Omental fat pad (tissue), 4 donors: ENCODE results near the gene CAPN12. TPM values are rescaled to one million over a fixed set of nuclear protein-coding genes. Genes with fewer than 3 reads are reported as not detected.
"Not testable (repeated sequence)": the region's sequence is repeated elsewhere in the genome, so short reads cannot be mapped to it uniquely, and the experiment has no call there.

Experiments used
- ATAC-seq: fragments of 150-250 bp; one replicate; pipeline ENCODE4 v1.9.1; 2016; ENCODE audit warnings: mild to moderate bottlenecking, moderate library complexity; ENCODE audit not compliant: low FRiP score
- DNase-seq: peaks from one replicate; pipeline ENCODE4 v3.0.0-alpha.2; 2019; ENCODE audit warnings: low spot score
- total RNA-seq, 4 donors: library from RNA; depleted of rRNA; stranded (reverse); fragments of >200 nt; gene quantifications; one replicate each; pipeline ENCODE4 v1.1.0, GENCODE V29; 2016
- TF ChIP-seq, protein P1 (sequence below), 3 donors: fragments of 450-650 bp; IDR thresholded peaks; one replicate each; pipeline ENCODE4 v1.5.1; 2016 to 2017; ENCODE audit warnings: antibody characterized with exemption in 3 of 3, mild to moderate bottlenecking in 3 of 3, moderate library complexity in 2 of 3

Gene CAPN12
- total RNA-seq, 4 donors from 2014 or later = 1.0 to 2.5 (median 1.4) TPM

DNA sequence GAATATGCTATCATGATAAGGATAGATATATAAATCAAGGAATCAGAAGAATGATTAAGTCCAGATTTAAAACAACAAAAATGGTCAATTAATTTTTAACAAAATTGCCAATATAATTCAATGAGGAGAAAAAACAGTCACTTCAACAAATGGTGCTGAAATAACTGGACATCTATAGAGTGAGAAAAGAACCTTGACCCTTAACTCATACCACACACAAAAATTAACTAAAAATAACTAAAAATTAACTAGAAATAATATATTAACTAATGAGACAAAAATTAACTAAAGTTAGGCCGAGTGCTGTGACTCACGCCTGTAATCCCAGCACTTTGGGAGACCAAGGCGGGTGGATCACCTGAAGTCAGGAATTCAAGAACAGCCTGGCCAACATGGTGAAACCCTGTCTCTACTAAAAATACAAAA, 19.5 kb upstream of the CAPN12 start:
- no peak for DNase-seq
- TF ChIP-seq, protein P1, sequence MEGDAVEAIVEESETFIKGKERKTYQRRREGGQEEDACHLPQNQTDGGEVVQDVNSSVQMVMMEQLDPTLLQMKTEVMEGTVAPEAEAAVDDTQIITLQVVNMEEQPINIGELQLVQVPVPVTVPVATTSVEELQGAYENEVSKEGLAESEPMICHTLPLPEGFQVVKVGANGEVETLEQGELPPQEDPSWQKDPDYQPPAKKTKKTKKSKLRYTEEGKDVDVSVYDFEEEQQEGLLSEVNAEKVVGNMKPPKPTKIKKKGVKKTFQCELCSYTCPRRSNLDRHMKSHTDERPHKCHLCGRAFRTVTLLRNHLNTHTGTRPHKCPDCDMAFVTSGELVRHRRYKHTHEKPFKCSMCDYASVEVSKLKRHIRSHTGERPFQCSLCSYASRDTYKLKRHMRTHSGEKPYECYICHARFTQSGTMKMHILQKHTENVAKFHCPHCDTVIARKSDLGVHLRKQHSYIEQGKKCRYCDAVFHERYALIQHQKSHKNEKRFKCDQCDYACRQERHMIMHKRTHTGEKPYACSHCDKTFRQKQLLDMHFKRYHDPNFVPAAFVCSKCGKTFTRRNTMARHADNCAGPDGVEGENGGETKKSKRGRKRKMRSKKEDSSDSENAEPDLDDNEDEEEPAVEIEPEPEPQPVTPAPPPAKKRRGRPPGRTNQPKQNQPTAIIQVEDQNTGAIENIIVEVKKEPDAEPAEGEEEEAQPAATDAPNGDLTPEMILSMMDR (IDR thresholded peaks at IDR 0.05) = no peak
- ATAC-seq = no peak

- DNase-seq, ATAC-seq: not testable (repeated sequence)
These were observed 17.7 kb upstream of the CAPN12 start for GRCh38 chr19:38761884-38762389.

GRCh38 chr19:38760805-38761517, 16.7 kb upstream of the CAPN12 start:
- not testable (repeated sequence) for ATAC-seq

DNA sequence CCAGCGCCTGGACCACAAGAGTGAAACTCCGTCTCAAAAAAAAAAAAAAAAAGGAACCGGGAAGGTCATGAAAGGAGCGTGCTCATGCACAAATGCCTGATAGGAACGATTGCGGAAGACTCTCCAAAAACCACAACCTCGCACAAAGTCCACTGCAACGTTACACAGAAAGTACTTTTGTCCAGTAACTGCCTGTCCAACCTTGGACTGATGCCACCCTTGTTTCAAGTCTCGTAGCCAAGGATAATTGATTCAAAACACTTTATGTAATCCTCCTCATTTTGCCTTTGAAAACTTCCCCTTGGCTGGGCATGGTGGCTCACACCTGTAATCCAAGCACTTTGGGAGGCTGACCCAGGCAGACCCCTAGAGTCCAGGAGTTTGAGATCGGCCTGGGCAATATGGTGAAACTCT, 15.3 kb upstream of the CAPN12 start:
- no peak for ATAC-seq
- no peak for DNase-seq
- TF ChIP-seq, protein P1 (IDR thresholded peaks at IDR 0.05) = no peak

More at GRCh38 chr19:38760805-38761517, 16.7 kb upstream of the CAPN12 start:
- not testable (repeated sequence) for DNase-seq

DNA sequence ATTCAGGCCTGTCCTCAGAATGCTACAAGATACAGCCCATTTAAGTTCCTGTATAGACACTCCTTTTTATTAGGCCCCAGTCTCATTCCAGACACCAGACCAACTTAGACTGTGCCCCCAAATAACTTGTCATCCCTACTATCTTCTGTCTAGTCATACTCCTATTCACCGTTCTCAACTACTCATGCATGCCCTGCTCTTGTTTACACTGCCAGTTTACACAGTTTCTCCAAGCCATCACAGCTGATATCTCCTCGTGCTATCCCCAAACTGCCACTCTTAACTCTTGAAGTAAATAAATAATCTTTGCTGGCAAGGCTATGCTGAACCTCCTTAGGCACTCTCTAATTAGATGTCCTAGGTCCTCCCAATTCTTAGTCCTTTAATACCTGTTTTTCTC, 9.9 kb upstream of the CAPN12 start:
- not testable (repeated sequence) for DNase-seq, ATAC-seq

DNA sequence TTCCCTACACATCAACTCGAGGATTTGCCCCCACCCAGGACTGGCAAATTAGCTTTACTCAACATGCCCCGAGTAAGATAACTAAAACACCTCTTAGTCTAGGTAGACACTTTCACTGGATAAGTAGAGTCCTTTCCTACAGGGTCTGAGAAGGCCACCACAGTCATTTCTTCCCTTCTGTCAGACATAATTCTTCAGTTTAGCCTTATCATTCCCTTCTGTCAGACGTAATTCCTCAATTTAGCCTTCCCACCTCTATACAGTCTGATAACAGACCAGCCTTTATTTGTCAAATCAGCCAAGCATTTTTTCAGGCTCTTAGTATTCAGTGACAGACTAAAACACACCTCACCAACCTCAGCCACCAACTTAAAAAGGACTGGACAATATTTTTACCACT, 9.5 kb upstream of the CAPN12 start:
- not testable (repeated sequence) for ATAC-seq, DNase-seq

DNA sequence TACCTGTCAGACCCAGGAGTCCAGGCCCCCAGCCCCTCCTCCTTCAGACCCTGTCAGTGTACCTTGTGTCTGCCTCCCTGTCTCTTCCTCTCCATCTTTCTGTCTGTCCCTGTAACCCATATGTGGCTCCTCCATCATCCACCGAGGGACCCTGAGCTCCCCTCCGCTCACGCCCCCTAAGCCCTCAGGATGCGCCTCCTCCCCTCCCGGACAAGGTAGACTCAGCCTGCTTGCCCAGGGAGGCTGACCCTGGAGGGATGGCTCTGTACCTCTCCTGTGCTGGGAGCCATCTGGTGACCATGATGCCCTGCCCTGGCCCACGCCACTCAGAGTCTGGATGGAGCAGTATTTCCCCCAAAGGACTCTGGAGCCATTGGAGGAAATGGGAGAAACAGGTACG, 1.0 kb upstream of the CAPN12 start:
- DNase-seq (no peak), ATAC-seq (no peak)
- TF ChIP-seq, protein P1 (IDR thresholded peaks at IDR 0.05) = no peak

GRCh38 chr19:38744874-38745273, 600 bp upstream of the CAPN12 start:
- TF ChIP-seq, protein P1 (IDR thresholded peaks at IDR 0.05) = no peak
- ATAC-seq = no peak
- no peak for DNase-seq

- TF ChIP-seq, protein P1 (IDR thresholded peaks at IDR 0.05) = no peak
- no peak for ATAC-seq
These were observed 628 bp downstream of the CAPN12 start for GRCh38 chr19:38743394-38744297.

More at GRCh38 chr19:38743394-38744297, 628 bp downstream of the CAPN12 start:
- DNase-seq = no peak
